Common myeloid progenitor, CD34-positive (primary cell): Measurements from ENCODE around the gene B4GALT5.
"Not testable (repeated sequence)": the region's sequence is repeated elsewhere in the genome, so short reads cannot be mapped to it uniquely, and the experiment has no call there.

ENCODE experiments used
- CTCF ChIA-PET: fragments of 350-600 bp; sonication (Branson Sonifier 250); formaldehyde crosslinking; loops from one replicate; lab custom pipeline; 2021; ENCODE audit warnings: antibody characterized with exemption; lab: Charles Lee
- POLR2A ChIA-PET: fragments of 350-600 bp; sonication (Branson Sonifier 250); formaldehyde crosslinking; loops from one replicate; lab custom pipeline; 2021; ENCODE audit warnings: antibody characterized with exemption; lab: Charles Lee
- DNase-seq, 3 donors: peaks; one replicate each; pipeline versions ENCODE4 v3.0.0 to v3.0.0-alpha.2; 2013
- H3K27ac ChIP-seq, 2 experiments: 1 replicate in 1 of 2; 2 replicates in 1 of 2; pipeline ENCODE4 v1.7.0; 2013; ENCODE audit warnings: inconsistent platforms in 2 of 2, low read length in 2 of 2, mild to moderate bottlenecking in 2 of 2, low read depth in 1 of 2, moderate library complexity in 1 of 2; ENCODE audit not compliant: severe bottlenecking in 2 of 2, insufficient read depth in 1 of 2, poor library complexity in 1 of 2
- H3K27me3 ChIP-seq, 5 experiments: replicated peaks in 2 of 5; 1 replicate in 3 of 5; 2 replicates in 2 of 5; pipeline versions ENCODE4 v1.6.1 to v1.7.0; 2013; ENCODE audit warnings: low read length in 4 of 5, mild to moderate bottlenecking in 2 of 5, moderate library complexity in 2 of 5, inconsistent platforms in 1 of 5; ENCODE audit not compliant: insufficient read depth in 5 of 5, control insufficient read depth in 4 of 5
- H3K36me3 ChIP-seq, 4 experiments: 1 replicate in 2 of 4; 2 replicates in 2 of 4; pipeline versions ENCODE4 v1.6.1 to v1.7.0; 2013; ENCODE audit warnings: low read length in 3 of 4, control low read depth in 1 of 4, mild to moderate bottlenecking in 1 of 4; ENCODE audit not compliant: control insufficient read depth in 4 of 4, insufficient read depth in 4 of 4
- H3K4me1 ChIP-seq, 4 experiments: 1 replicate in 3 of 4; 2 replicates in 1 of 4; pipeline versions ENCODE4 v1.6.1 to v1.7.1; 2013; ENCODE audit warnings: low read length in 3 of 4, mild to moderate bottlenecking in 3 of 4, control low read depth in 1 of 4, inconsistent platforms in 1 of 4, moderate library complexity in 1 of 4; ENCODE audit not compliant: control insufficient read depth in 4 of 4, insufficient read depth in 4 of 4; ENCODE audit errors: control extremely low read depth in 1 of 4
- H3K4me3 ChIP-seq, 7 experiments: 1 replicate in 4 of 7; 2 replicates in 3 of 7; pipeline versions ENCODE4 v1.5.1 to v1.7.0; 2013; ENCODE audit warnings: mild to moderate bottlenecking in 7 of 7, low read length in 6 of 7, moderate library complexity in 6 of 7, inconsistent platforms in 2 of 7, low read depth in 2 of 7, control low read depth in 1 of 7; ENCODE audit not compliant: insufficient read depth in 4 of 7, control insufficient read depth in 1 of 7; ENCODE audit errors: extremely low read depth in 1 of 7
- H3K9me3 ChIP-seq, 5 experiments: 1 replicate in 4 of 5; 2 replicates in 1 of 5; pipeline versions ENCODE4 v1.6.1 to v1.7.1; 2013; ENCODE audit warnings: low read length in 4 of 5, mild to moderate bottlenecking in 2 of 5, inconsistent platforms in 1 of 5, low read depth in 1 of 5, moderate library complexity in 1 of 5; ENCODE audit not compliant: control insufficient read depth in 4 of 5, insufficient read depth in 2 of 5; ENCODE audit errors: control extremely low read depth in 1 of 5
- WGBS: methylation state at CpG from one replicate; pipeline ENCODE4 v1.1.5; 2013; ENCODE audit not compliant: insufficient coverage; 5-methylcytosine and 5-hydroxymethylcytosine counted together

The B4GALT5 gene

GRCh38 chr20:49614338-49615050 lies 99.2 kb downstream of the B4GALT5 start:
- no peaks in the 10 kb centered on the region for H3K9me3 ChIP-seq
- H3K4me1 ChIP-seq = peaks cover 0 to 9% (median 6%) of the 10 kb centered on the region in 4 experiments
- H3K4me3 ChIP-seq = no peak overlapping the region
- no peaks in the 10 kb centered on the region for H3K27me3 ChIP-seq
- CTCF ChIA-PET = interaction anchor here (1.0 to 9.1 kb wide), 2 partner anchors 10 to 230 kb away, joined by 3 to 138 read pairs; no protein-coding TSS in a partner anchor
- POLR2A ChIA-PET = no interaction called here
- WGBS = 85% methylated on average over 5 of the region's 13 CpGs
- DNase-seq = no peak
- no peaks in the 10 kb centered on the region for H3K36me3 ChIP-seq
- H3K27ac ChIP-seq = no peak overlapping the region

DNA sequence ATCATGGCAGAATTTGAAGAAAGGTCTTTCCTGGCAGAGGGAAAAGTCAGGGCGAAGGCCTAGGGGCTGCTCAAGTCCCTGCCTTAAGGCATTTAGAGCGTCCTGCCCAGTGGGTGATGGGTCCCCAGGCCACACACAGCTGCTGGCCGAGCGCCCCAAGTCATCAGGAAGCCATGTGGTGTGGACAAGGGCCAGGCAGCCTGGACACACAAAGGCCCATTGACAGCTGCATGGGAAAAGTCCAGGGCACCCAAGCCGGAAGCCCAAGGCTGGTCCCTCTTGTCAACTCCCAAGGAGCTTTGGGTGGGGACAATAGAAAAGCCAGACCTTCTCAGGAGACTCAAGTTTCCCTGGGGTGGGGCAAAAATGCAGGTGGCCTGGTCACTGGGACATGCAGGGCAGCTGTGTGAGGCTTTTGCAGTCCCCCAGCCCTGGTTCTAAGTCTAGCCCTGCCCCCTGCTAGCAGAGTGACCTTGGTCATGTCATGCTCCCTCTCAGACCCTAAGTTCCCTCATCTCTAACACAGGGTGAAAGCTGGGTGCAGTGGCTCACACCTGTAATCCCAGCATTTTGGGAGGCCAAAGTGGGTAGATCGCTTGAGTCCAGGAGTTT lies 101.4 kb downstream of the B4GALT5 start:
- no peak for DNase-seq
- 94% methylated on average over 6 of the region's 6 CpGs for WGBS
- H3K27ac ChIP-seq = no peak overlapping the region
- peaks cover 0 to 13% (median 4%) of the 10 kb centered on the region in 5 experiments for H3K27me3 ChIP-seq
- ChIA-PET POLR2A (no interaction called here), CTCF (interaction anchor here (0.7 to 9.1 kb wide), 12 partner anchors 9 to 275 kb away, joined by 3 to 138 read pairs (median 4); no protein-coding TSS in a partner anchor)
- H3K4me3 ChIP-seq = no peak overlapping the region
- H3K9me3 ChIP-seq = no peaks in the 10 kb centered on the region
- peaks cover 0 to 12% (median 10%) of the 10 kb centered on the region in 4 experiments for H3K4me1 ChIP-seq
- H3K36me3 ChIP-seq = no peaks in the 10 kb centered on the region

- H3K36me3 ChIP-seq, H3K9me3 ChIP-seq, POLR2A ChIA-PET, H3K27ac ChIP-seq, DNase-seq: not testable (repeated sequence)
- Histone ChIP-seq H3K4me3 (peak overlapping the region in 3 of 7 experiments; percentile 26 to 42 (median 30)), H3K4me1 (peaks cover 0 to 12% (median 10%) of the 10 kb centered on the region in 4 experiments), H3K27me3 (peaks cover 0 to 13% (median 4%) of the 10 kb centered on the region in 5 experiments)
- CTCF ChIA-PET = interaction anchor here (1.2 to 9.1 kb wide), 8 partner anchors 58 to 275 kb away, joined by 3 to 138 read pairs (median 6); no protein-coding TSS in a partner anchor
- WGBS = 60% methylated on average over 4 of the region's 6 CpGs
Measured at GRCh38 chr20:49611539-49612126, 102.0 kb downstream of the B4GALT5 start.

DNA sequence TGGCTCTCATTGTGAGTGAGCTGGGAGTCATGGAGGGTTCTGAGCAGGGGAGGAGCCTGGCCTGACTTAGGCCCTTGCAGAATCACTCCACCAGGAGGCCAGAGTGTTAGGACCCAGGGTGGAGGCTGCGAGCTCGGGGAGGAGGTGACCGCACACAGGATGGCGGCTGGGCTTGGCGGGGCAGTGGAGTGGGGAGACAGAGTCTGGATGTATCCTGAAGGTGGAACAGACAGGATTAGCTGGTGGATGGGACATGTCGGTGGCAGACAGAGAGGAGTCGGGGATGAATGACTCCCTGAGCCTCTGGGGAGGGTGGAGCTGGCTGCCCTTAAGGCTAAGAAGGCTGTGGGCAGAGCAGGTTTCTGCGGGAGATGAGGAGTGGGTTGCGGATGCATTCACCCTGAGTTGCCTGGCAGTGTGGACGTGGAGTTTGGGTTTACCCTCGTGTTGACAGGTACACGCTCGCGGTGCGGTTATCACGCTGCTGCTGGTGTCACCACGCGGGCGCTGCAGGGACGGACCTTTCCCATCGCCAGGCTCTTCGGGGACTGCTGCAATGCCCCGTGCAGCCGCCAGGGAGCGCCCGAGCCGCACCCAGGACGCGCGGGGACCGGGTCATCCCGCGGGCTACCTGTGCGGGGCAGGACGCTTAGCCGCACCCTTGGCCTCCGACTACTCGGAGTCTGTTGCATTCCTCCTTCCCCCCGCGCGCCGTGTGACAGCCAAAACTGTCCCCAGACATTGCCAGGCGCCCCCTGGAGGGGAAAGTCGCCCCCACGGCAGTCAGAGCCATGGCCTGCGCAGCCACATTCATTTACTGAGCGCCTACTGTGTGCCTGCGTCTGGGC lies 102.8 kb downstream of the B4GALT5 start:
- H3K27ac ChIP-seq = no peak overlapping the region
- CTCF ChIA-PET = interaction anchor here (0.6 to 9.1 kb wide), 21 partner anchors 13 to 473 kb away, joined by 3 to 155 read pairs (median 4); no protein-coding TSS in a partner anchor
- no peaks in the 10 kb centered on the region for H3K9me3 ChIP-seq
- H3K36me3 ChIP-seq = no peaks in the 10 kb centered on the region
- peaks cover 0 to 12% (median 10%) of the 10 kb centered on the region in 4 experiments for H3K4me1 ChIP-seq
- DNase-seq = peak; percentile 81 to 89 (median 84)
- H3K27me3 ChIP-seq = peaks cover 0 to 13% (median 4%) of the 10 kb centered on the region in 5 experiments
- peak overlapping the region; percentile 8 to 66 (median 30) for H3K4me3 ChIP-seq
- POLR2A ChIA-PET = no interaction called here
- WGBS = 12% methylated on average over 44 of the region's 48 CpGs

- ChIA-PET CTCF (interaction anchor here (0.6 to 9.1 kb wide), 28 partner anchors 7 to 392 kb away, joined by 3 to 155 read pairs (median 4); no protein-coding TSS in a partner anchor), POLR2A (interaction anchor here (0.6 kb wide), 1 partner anchor 183 kb away, joined by 6 read pairs; no protein-coding TSS in a partner anchor)
- Histone ChIP-seq H3K4me3 (peak overlapping the region in 5 of 7 experiments; percentile 5 to 64 (median 19)), H3K9me3 (no peaks in the 10 kb centered on the region), H3K27me3 (peaks cover 0 to 13% (median 4%) of the 10 kb centered on the region in 5 experiments), H3K36me3 (no peaks in the 10 kb centered on the region), H3K27ac (no peak overlapping the region), H3K4me1 (peaks cover 0 to 12% (median 10%) of the 10 kb centered on the region in 4 experiments)
- DNase-seq = peak; percentile 62 to 79 (median 76)
- 5% methylated on average over 15 of the region's 17 CpGs for WGBS
Measured at GRCh38 chr20:49608752-49609670, 104.7 kb downstream of the B4GALT5 start.
